GM18508 (cell line): Measurements from ENCODE around the gene COPS3.

Experiments used
- ATAC-seq: cut with Tn5 transposase; IDR thresholded peaks from one replicate; pipeline ENCODE4 v1.9.1; 2021; ENCODE audit warnings: moderate number of reproducible peaks; ENCODE audit not compliant: insufficient read depth, unreplicated experiment

Gene COPS3

GRCh38 chr17:17200311-17200710 is 80.7 kb downstream of the COPS3 start:
- no peak for ATAC-seq

DNA sequence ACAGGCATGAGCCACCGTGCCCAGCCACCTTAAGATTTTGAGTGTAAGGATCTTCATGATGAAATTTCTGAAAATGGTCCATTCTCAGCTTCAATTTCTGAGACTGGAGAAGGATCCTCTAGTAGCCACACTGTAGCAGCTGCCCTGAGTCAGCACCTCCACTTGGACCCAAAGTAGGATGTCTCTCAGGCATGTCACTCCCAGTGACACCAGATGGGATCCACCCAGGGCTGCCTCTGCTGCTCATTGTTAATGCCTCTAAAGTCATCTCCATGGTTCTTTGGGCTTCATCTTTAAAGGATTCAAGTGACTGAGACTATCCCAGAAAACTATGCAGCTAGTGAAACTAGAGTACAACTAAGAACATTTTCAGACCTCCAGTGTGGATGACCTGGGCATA is 82.8 kb downstream of the COPS3 start:
- ATAC-seq: no peak

GRCh38 chr17:17196776-17197175 is 84.3 kb downstream of the COPS3 start:
- no peak for ATAC-seq
